ENCODE measurements around the gene FRMD6.

DNA sequence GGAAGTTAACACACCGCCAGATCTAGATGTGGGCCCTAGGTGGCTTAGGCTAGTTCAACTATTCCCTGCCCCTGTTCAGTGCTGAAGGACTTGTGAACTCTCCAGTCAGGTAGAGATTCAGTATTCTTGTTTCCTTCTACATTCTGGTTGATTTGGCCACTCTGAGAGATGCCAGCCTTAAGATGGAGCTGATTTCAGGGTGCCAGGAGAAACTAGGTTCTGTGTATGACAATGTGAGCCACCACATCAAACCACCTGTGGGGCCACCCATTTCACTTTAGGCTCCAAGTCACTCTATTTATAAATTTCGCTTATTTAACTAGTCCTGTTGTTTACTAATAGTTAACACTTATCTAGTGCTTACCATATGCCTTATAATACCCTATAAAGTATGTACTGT lies 26.0 kb downstream of the FRMD6 start:
- no peak for TF ChIP-seq POLR2A (IDR thresholded peaks at IDR 0.05; ENCODE audit: low read length)
- no peak for TF ChIP-seq GATA1 (IDR thresholded peaks at IDR 0.05; ENCODE audit: low read depth, low read length)

All from erythroblast (primary cell).